ENCODE data around the gene ACSS3.

- TF ChIP-seq, protein P1, sequence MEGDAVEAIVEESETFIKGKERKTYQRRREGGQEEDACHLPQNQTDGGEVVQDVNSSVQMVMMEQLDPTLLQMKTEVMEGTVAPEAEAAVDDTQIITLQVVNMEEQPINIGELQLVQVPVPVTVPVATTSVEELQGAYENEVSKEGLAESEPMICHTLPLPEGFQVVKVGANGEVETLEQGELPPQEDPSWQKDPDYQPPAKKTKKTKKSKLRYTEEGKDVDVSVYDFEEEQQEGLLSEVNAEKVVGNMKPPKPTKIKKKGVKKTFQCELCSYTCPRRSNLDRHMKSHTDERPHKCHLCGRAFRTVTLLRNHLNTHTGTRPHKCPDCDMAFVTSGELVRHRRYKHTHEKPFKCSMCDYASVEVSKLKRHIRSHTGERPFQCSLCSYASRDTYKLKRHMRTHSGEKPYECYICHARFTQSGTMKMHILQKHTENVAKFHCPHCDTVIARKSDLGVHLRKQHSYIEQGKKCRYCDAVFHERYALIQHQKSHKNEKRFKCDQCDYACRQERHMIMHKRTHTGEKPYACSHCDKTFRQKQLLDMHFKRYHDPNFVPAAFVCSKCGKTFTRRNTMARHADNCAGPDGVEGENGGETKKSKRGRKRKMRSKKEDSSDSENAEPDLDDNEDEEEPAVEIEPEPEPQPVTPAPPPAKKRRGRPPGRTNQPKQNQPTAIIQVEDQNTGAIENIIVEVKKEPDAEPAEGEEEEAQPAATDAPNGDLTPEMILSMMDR (IDR thresholded peaks at IDR 0.05), result no peak
- TF ChIP-seq POLR2A (IDR thresholded peaks at IDR 0.05) (no peak), EP300 (IDR thresholded peaks at IDR 0.05) (no peak)
These were observed 86.9 kb downstream of the ACSS3 start for GRCh38 chr12:81164827-81165226.
